ENCODE results near the gene PRMT9. TPM values are rescaled to one million over a fixed set of nuclear protein-coding genes. Genes with fewer than 3 reads are reported as not detected.

Gene PRMT9
- total RNA-seq, 2 donors from 2014 or later, result 5.0 to 5.2 TPM

DNA sequence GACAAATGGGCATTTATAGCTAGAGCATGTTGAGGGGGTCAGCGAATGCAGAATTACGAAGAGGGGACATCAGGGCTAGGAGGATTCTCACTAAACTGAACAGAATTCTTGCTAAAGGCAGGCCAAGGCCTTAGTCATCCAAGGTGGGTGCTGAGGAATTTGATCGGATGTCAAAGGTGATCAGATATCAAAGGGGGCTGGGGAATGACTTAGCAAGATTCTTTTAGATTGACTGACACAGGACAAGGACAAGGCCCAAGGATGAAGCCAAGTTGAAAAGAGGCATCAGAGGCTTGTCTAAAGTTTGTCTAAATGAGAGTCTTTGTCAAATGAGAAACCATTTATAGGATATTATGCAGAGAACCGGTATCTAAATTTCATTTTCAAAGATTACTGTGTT is 57.1 kb downstream of the PRMT9 start:
- Histone ChIP-seq H3K4me1 (no peaks in the 10 kb centered on the region), H3K4me3 (no peak overlapping the region), H3K9me3 (no peaks in the 10 kb centered on the region), H3K27ac (no peak overlapping the region), H3K27me3 (no peaks in the 10 kb centered on the region), H3K36me3 (peaks cover 68% of the 10 kb centered on the region)
- no peak for TF ChIP-seq CTCF (IDR thresholded peaks at IDR 0.05)
- DNase-seq (ENCODE audit: low spot score), result no peak

- H3K4me1 ChIP-seq, result peaks cover 0 to 10% of the 10 kb centered on the region in 2 donors
- no peak for TF ChIP-seq CTCF (IDR thresholded peaks at IDR 0.05)
- H3K36me3 ChIP-seq, result peaks cover 57% of the 10 kb centered on the region
- no peak for DNase-seq (ENCODE audit: low spot score)
- no peak overlapping the region for H3K27ac ChIP-seq
- no peaks in the 10 kb centered on the region for H3K27me3 ChIP-seq
- H3K9me3 ChIP-seq, result no peaks in the 10 kb centered on the region
- H3K4me3 ChIP-seq, result no peak overlapping the region
Observed at GRCh38 chr4:147625733-147626132, 58.2 kb downstream of the PRMT9 start.

GRCh38 chr4:147620315-147620714 is 63.6 kb downstream of the PRMT9 start:
- no peak for DNase-seq (ENCODE audit: low spot score)
- H3K4me1 ChIP-seq, result peaks cover 0 to 43% of the 10 kb centered on the region in 2 donors
- no peaks in the 10 kb centered on the region for H3K27me3 ChIP-seq
- no peak overlapping the region for H3K4me3 ChIP-seq
- H3K36me3 ChIP-seq, result peaks cover 16% of the 10 kb centered on the region
- TF ChIP-seq CTCF (IDR thresholded peaks at IDR 0.05), result no peak
- H3K27ac ChIP-seq, result no peak overlapping the region
- no peaks in the 10 kb centered on the region for H3K9me3 ChIP-seq

DNA sequence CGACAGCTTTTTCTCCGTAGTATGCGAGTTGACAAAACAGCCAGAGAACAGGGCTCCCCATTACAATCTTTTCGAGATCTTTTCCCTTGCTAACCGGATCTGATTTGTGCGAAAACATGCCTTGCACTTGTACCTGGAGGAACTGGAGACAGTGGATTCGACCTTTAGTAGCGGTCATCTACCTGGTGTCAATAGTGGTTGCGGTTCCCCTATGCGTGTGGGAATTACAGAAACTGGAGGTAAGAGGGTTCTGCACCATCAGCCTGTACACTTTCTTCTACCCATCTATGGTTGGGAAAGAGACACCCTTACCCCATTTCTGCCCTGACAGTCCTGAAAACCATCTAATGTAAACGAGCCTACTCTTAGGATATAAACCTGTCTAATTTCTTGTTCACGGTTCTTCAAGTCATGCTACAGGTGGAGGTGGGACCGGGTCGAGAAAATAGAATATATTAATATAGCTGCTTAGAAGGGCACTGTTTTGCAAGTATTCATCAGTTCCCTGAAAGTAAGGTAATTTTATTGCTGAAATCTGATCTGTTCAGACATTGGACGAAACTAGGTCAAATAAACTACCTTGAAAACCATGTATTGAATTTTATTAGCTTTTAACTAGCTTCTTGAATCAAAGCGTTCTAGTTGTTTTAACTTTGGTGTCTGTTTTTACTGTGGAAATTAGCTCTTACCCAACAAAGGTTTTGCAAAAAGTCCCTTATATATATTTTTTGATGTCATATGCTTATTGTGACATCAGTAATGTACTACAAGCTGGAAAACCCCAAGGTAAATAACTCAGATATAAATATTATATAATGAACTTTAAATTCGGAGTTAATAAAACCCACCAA is 65.9 kb downstream of the PRMT9 start:
- DNase-seq (ENCODE audit: low spot score), result no peak
- Histone ChIP-seq H3K27ac (peak overlapping the region; percentile 66 to 77), H3K4me1 (peaks cover 0 to 43% of the 10 kb centered on the region in 2 donors), H3K9me3 (no peaks in the 10 kb centered on the region), H3K36me3 (no peaks in the 10 kb centered on the region), H3K27me3 (no peaks in the 10 kb centered on the region), H3K4me3 (peak overlapping the region; percentile 57 to 73)
- TF ChIP-seq CTCF (IDR thresholded peaks at IDR 0.05), result no peak

DNA sequence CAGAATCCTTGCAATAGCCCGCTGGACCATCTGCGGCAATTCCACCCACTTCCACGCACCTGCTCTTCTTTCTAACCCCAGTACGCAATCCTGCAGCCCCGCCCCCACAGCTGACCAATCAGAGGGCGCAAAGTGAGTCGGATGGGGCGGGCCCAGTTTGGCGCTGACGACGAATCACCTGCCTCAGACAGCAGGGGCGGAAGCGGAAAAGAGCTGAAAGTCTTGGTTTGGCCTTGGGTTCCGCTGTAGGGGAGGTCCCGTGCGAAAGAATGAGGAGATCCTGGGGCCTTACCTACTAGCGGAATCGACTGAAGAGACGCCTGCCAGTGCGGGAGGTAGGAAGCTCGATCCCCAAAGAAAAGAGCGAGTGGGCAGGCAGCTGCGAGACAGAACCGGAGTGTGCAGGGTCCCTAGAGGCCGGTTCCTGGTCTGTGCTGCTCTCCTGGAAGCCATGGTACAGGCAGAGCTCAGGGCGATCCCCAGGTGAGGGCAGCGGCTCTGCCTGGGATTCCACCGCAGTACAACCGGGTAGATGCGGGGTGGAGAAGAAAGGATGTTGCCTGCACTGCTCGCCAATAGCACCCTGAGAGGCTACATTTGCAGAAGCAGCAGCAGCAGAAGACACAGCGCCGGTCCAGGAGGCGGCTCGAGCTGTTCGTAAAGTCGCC is 66.7 kb downstream of the PRMT9 start, which contains the start of gene TMEM184C:
Gene TMEM184C (plus strand): TSS at position 225 of the 668 bp plus-strand sequence. CDS start 560 bp downstream, outside the sequence.
- no peak for TF ChIP-seq CTCF (IDR thresholded peaks at IDR 0.05)
- Histone ChIP-seq H3K9me3 (no peaks in the 10 kb centered on the region), H3K27ac (peak within 1 kb of the TSS; percentile 66 to 77), H3K27me3 (no peaks in the 10 kb centered on the region), H3K4me1 (peaks cover 0 to 43% of the 10 kb centered on the region in 2 donors), H3K36me3 (no peaks in the 10 kb centered on the region), H3K4me3 (peak within 1 kb of the TSS; percentile 57 to 73)
- peak; percentile 99 for DNase-seq (ENCODE audit: low spot score)
